AG04450 (cell line): ENCODE measurements around the gene PEPD. TPM values are rescaled to one million over a fixed set of nuclear protein-coding genes. Genes with fewer than 3 reads are reported as not detected.

Experiments
- CTCF ChIA-PET: fragments of 300-600, 350-600 bp; formaldehyde crosslinking; extraction: SDS; loops from one replicate; lab custom pipeline; 2022; ENCODE audit warnings: antibody characterized with exemption, inconsistent platforms; lab: Charles Lee
- POLR2A ChIA-PET: fragments of 350-600 bp; formaldehyde crosslinking; extraction: SDS; loops from one replicate; lab custom pipeline; 2021; ENCODE audit warnings: antibody characterized with exemption, inconsistent platforms; lab: Yijun Ruan, JAX
- DNase-seq: peaks from one replicate; pipeline ENCODE4 v3.0.0-alpha.2; 2011; ENCODE audit warnings: low read depth, low spot score
- H3K27ac ChIP-seq: one replicate; pipeline ENCODE4 v1.5.1; 2012; ENCODE audit warnings: low read depth, low read length, control low read depth
- H3K27me3 ChIP-seq: one replicate; pipeline ENCODE4 v1.6.0; 2012; ENCODE audit warnings: low read length; ENCODE audit not compliant: control insufficient read depth, insufficient read depth
- H3K4me3 ChIP-seq: 2 replicates; pipeline ENCODE4 v1.5.1; 2011; ENCODE audit warnings: mild to moderate bottlenecking, low read depth, low read length, control low read depth
- H3K9me3 ChIP-seq: 2 replicates; pipeline ENCODE4 v1.5.1; 2012; ENCODE audit warnings: low read length; ENCODE audit not compliant: control insufficient read depth, insufficient read depth
- polyA plus RNA-seq: library from polyadenylated mRNA; depleted of rRNA; stranded (reverse); fragments of >200 nt; gene quantifications from 2 replicates; pipeline ENCODE4 v1.2.3, GENCODE V29; 2011
- TF ChIP-seq, protein P1 (sequence below): IDR thresholded peaks from 2 replicates; pipeline ENCODE4 v1.5.1; 2011; ENCODE audit warnings: low read depth, low read length, control low read depth, inconsistent platforms

The PEPD gene
- polyA plus RNA-seq, 1 experiment, result 67.1 TPM

DNA sequence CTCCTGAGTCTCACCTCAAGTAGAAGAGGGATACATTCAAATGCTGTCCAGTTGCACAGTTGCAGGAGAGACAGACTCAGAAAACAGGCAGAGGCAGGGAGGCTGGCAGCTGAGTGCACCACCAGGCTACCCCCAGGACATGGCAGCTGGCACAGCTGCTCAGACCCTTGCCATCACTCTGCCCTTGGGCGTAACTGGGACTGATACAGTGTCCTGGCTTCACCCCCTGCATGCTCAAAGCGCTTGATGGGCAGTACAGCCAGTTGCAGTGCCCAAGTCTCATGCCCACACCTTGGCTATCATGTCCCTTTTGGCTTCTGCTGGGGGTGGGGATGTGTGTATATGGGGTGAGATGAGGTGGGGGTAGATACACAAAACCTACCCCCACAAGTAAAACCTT lies 5.5 kb upstream of the PEPD start:
- Histone ChIP-seq H3K9me3 (no peaks in the 10 kb centered on the region), H3K27me3 (peaks cover 16% of the 10 kb centered on the region), H3K27ac (no peak overlapping the region), H3K4me3 (no peak overlapping the region)
- DNase-seq, result no peak
- ChIA-PET POLR2A (no interaction called here), CTCF (no interaction called here)
- TF ChIP-seq, protein P1, sequence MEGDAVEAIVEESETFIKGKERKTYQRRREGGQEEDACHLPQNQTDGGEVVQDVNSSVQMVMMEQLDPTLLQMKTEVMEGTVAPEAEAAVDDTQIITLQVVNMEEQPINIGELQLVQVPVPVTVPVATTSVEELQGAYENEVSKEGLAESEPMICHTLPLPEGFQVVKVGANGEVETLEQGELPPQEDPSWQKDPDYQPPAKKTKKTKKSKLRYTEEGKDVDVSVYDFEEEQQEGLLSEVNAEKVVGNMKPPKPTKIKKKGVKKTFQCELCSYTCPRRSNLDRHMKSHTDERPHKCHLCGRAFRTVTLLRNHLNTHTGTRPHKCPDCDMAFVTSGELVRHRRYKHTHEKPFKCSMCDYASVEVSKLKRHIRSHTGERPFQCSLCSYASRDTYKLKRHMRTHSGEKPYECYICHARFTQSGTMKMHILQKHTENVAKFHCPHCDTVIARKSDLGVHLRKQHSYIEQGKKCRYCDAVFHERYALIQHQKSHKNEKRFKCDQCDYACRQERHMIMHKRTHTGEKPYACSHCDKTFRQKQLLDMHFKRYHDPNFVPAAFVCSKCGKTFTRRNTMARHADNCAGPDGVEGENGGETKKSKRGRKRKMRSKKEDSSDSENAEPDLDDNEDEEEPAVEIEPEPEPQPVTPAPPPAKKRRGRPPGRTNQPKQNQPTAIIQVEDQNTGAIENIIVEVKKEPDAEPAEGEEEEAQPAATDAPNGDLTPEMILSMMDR, result no peak

DNA sequence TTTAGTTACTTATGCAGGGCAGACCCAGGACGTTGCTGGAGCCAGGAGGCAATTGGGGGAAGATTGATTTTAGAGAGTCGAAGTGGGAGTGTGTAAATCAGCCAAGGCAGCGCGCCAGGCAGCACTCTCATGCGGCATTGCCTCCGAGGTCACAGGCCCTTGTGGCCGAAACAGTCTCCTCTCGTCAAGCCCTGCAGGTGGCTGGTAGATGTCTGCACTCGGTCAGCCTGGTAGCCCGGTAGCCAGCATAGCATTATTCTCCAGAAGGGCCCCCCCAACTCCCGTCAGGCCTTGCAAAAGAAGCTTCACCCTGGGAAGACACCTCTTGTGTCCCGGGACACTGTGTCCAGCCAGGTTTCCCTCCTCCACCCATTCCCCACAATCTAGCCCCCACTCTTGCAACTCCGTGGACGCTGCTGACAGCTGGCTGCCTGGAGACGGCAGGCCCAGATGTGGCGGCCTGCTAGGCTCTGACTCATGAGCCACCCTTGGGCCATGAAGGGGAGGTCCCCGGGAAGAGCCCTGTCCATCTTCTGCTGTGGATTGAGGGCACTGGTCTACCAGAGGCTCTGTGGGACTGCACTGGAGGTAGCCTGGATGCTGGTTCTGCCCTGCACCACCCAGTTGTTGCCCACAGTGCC lies 2.6 kb upstream of the PEPD start:
- ChIA-PET CTCF (interaction anchor here (0.8 kb wide), 1 partner anchor 255 kb away, joined by 3 read pairs; no protein-coding TSS in a partner anchor), POLR2A (no interaction called here)
- TF ChIP-seq, protein P1, result no peak
- Histone ChIP-seq H3K4me3 (no peak overlapping the region), H3K9me3 (no peaks in the 10 kb centered on the region), H3K27ac (no peak overlapping the region), H3K27me3 (peaks cover 10% of the 10 kb centered on the region)
- no peak for DNase-seq

DNA sequence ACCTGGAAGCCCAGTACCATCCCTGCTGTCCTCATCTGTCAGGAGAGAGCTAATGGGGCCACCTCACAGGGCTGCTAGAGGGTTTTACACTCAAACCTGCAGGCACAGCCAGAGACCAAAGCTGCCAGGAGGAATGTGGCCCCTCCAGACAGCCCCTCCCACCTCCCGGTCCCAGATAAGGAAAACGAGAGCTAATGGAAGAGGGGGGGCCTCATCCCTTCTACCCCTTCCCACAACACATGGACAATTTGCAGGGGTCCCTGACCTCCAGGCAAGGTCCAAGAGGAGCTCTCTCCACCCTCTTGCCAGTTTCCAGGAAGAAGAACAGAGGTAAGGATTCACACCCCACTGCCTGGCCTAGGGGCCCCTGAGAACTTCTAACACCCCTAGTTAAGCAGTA lies 1.6 kb upstream of the PEPD start:
- no peak overlapping the region for H3K27ac ChIP-seq
- H3K4me3 ChIP-seq, result no peak overlapping the region
- POLR2A ChIA-PET, result no interaction called here
- H3K9me3 ChIP-seq, result no peaks in the 10 kb centered on the region
- H3K27me3 ChIP-seq, result peaks cover 7% of the 10 kb centered on the region
- no peak for DNase-seq
- TF ChIP-seq, protein P1, result no peak
- CTCF ChIA-PET, result interaction anchor here (0.8 to 2.5 kb wide), 2 partner anchors 93 to 256 kb away, joined by 3 to 11 read pairs; no protein-coding TSS in a partner anchor

DNA sequence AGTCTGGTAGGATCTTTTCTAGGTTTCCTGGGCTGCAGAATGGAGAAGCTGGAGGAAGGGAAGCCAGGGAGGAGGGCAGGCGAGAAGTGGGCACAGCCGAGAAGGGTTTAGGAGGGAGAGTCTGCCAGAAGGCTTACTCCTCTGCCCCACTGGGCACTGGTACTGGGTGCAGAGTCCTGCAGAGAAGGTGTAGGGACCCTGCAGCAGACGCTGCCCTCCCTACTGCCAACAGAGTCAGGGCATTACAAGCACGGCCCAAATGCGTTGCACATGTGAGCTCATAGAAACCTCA lies 726 bp upstream of the PEPD start:
- no peak for DNase-seq
- Histone ChIP-seq H3K4me3 (peak overlapping the region; percentile 86), H3K9me3 (no peaks in the 10 kb centered on the region), H3K27ac (no peak overlapping the region), H3K27me3 (peaks cover 7% of the 10 kb centered on the region)
- ChIA-PET POLR2A (interaction anchor here (0.5 to 0.6 kb wide), 2 partner anchors 49 to 281 kb away, joined by 3 to 4 read pairs; no protein-coding TSS in a partner anchor), CTCF (interaction anchor here (0.9 to 2.5 kb wide), 4 partner anchors 92 to 1298 kb away, joined by 3 to 11 read pairs (median 4); no protein-coding TSS in a partner anchor)
- TF ChIP-seq, protein P1, result no peak

DNA sequence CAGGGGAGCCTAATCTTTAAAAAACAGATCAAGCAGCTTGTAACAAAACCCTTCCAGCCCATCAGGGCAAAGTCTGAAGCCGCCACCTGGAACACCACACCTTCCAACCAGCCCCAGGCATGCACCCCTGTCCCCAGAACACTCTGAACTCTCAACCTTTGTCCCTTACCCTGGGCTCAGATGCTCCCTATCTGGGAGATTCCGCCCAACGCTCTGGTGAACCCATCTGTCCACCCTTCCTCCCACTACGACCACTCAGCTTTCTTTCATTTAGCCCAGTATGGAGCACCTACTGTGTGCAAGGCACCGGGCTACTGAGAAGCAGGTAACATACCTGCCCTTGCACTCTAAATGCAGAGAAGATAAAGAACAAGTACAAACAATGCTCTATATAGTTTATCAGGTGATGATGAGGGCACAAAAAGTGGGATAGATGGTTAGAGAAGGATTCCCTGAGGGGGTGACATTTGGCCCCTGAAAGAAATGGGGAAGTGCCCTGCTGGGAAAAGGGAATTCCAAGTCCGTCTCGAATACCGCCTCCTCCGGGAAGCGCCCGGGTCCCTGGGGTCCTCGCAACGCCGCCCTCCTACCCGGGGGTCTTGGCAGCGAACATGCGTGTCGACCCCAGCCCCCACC lies 629 bp downstream of the PEPD start:
- TF ChIP-seq, protein P1, result no peak
- Histone ChIP-seq H3K9me3 (no peaks in the 10 kb centered on the region), H3K27me3 (peaks cover 3% of the 10 kb centered on the region), H3K27ac (no peak overlapping the region), H3K4me3 (peak overlapping the region; percentile 86)
- CTCF ChIA-PET, result interaction anchor here (0.9 to 2.5 kb wide), 5 partner anchors 90 to 257 kb away, joined by 3 to 11 read pairs (median 3); no protein-coding TSS in a partner anchor
- no peak for DNase-seq
- POLR2A ChIA-PET, result interaction anchor here (0.6 kb wide), 1 partner anchor 16 kb away, joined by 4 read pairs; no protein-coding TSS in a partner anchor
